H1 (cell line): ENCODE data around the gene SLC1A3.

Experiments used
- ASH2L ChIP-seq: fragments of 200-600, 300-600 bp; sonication (generic); IDR thresholded peaks from one replicate; pipeline ENCODE4 v1.7.1; 2017; ENCODE audit warnings: low read length
- ATF3 ChIP-seq: IDR thresholded peaks from 2 replicates; pipeline ENCODE4 v1.6.1; 2011; ENCODE audit warnings: low read depth, mild to moderate bottlenecking, low read length; ENCODE audit not compliant: insufficient read depth
- BACH1 ChIP-seq: IDR thresholded peaks from 2 replicates; pipeline ENCODE4 v1.6.1; 2012; ENCODE audit warnings: low read length, improper control_type of control experiment
- CHD2 ChIP-seq: IDR thresholded peaks from 2 replicates; pipeline ENCODE4 v1.6.1; 2012; ENCODE audit warnings: low read length, improper control_type of control experiment
- CHD7 ChIP-seq: fragments of 300-600 bp; sonication (generic); IDR thresholded peaks from 2 replicates; pipeline ENCODE4 v1.7.1; 2012; ENCODE audit warnings: low read length, moderate library complexity, mild to moderate bottlenecking, inconsistent platforms; ENCODE audit not compliant: insufficient replicate concordance
- CTCF ChIP-seq, 3 experiments: IDR thresholded peaks; 1 replicate in 2 of 3; 2 replicates in 1 of 3; pipeline versions ENCODE4 v1.5.1 to v1.6.1; 2011; ENCODE audit warnings: low read length in 3 of 3, mild to moderate bottlenecking in 3 of 3, inconsistent platforms in 2 of 3, low read depth in 1 of 3, moderate library complexity in 1 of 3; ENCODE audit not compliant: insufficient read depth in 1 of 3; ENCODE audit errors: control extremely low read depth in 1 of 3
- EP300 ChIP-seq, 2 experiments: IDR thresholded peaks; 1 replicate in 1 of 2; 2 replicates in 1 of 2; pipeline ENCODE4 v1.6.1; 2011 to 2012; ENCODE audit warnings: low read depth in 2 of 2, low read length in 2 of 2, mild to moderate bottlenecking in 2 of 2, borderline replicate concordance in 1 of 2, inconsistent platforms in 1 of 2, moderate library complexity in 1 of 2
- JUND ChIP-seq: IDR thresholded peaks from 2 replicates; pipeline ENCODE4 v1.6.1; 2011; ENCODE audit warnings: mild to moderate bottlenecking, improper control_type of control experiment, low read length
- POLR2A ChIP-seq, 2 experiments: IDR thresholded peaks; 1 replicate in 1 of 2; 2 replicates in 1 of 2; pipeline ENCODE4 v1.6.1; 2011; ENCODE audit warnings: low read depth in 2 of 2, low read length in 2 of 2, mild to moderate bottlenecking in 2 of 2; ENCODE audit errors: control extremely low read depth in 1 of 2
- RAD21 ChIP-seq, 2 experiments: IDR thresholded peaks in 1 of 2; conservative IDR thresholded peaks in 1 of 2; 2 replicates each; pipeline ENCODE4 v1.6.1; 2011; ENCODE audit warnings: low read depth in 2 of 2, low read length in 2 of 2, improper control_type of control experiment in 1 of 2, inconsistent platforms in 1 of 2, mild to moderate bottlenecking in 1 of 2, moderate library complexity in 1 of 2
- RNF2 ChIP-seq: fragments of 200-900, 300-1000 bp; sonication (generic); IDR thresholded peaks from 2 replicates; pipeline ENCODE4 v1.7.1; 2016; ENCODE audit warnings: borderline replicate concordance, low read depth, mild to moderate bottlenecking, antibody characterized with exemption, low read length; ENCODE audit not compliant: poor library complexity, severe bottlenecking; ENCODE audit errors: missing control alignments
- YY1 ChIP-seq: IDR thresholded peaks from 2 replicates; pipeline ENCODE4 v1.6.1; 2011; ENCODE audit warnings: low read depth, mild to moderate bottlenecking, low read length

- TF ChIP-seq ASH2L (no peak), CTCF (IDR thresholded peaks at IDR 0.05; ENCODE audit: control extremely low read depth in 1 of 3, insufficient read depth in 1 of 3, low read depth in 1 of 3, low read length in 3 of 3) (no peak), POLR2A (IDR thresholded peaks at IDR 0.05; ENCODE audit: control extremely low read depth in 1 of 2, low read depth in 2 of 2, low read length in 2 of 2) (no peak), CHD7 (no peak), JUND (no peak), EP300 (IDR thresholded peaks at IDR 0.05; ENCODE audit: borderline replicate concordance in 1 of 2, low read depth in 2 of 2, low read length in 2 of 2) (no peak), CHD2 (no peak), RNF2 (no peak), YY1 (no peak), RAD21 (IDR thresholded peaks at IDR 0.05 in 1 of 2, conservative IDR thresholded peaks at IDR 0.05 in 1 of 2; ENCODE audit: low read depth in 2 of 2, low read length in 2 of 2) (no peak), ATF3 (no peak), BACH1 (no peak)
Observed at GRCh38 chr5:36599986-36600779, 6.2 kb upstream of the SLC1A3 start.
